Amygdala (tissue), 56 donors: ENCODE results near the gene MAGEA6.
"Not testable (repeated sequence)": the region's sequence is repeated elsewhere in the genome, so short reads cannot be mapped to it uniquely, and the experiment has no call there.

Experiments used
- DNase-seq, 56 donors: peaks; one replicate each; lab custom pipeline; 2025; lab: John Stamatoyannopoulos, UW

MAGEA6 gene

DNA sequence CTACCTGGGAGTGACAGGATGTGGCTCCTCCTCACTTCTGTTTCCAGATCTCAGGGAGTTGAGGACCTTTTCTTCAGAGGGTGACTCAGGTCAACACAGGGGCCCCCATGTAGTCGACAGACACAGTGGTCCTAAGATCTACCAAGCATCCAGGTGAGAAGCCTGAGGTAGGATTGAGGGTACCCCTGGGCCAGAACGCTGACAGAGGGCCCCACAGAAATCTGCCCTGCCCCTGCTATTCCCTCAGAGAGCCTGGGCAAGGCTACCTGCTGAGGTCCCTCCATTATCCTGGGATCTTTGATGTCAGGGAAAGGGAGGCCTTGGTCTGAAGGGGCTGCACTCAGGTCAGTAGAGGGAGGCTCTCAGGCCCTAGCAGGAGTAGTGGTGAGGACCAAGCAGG lies 34.4 kb downstream of the MAGEA6 start:
- no peak for DNase-seq

DNA sequence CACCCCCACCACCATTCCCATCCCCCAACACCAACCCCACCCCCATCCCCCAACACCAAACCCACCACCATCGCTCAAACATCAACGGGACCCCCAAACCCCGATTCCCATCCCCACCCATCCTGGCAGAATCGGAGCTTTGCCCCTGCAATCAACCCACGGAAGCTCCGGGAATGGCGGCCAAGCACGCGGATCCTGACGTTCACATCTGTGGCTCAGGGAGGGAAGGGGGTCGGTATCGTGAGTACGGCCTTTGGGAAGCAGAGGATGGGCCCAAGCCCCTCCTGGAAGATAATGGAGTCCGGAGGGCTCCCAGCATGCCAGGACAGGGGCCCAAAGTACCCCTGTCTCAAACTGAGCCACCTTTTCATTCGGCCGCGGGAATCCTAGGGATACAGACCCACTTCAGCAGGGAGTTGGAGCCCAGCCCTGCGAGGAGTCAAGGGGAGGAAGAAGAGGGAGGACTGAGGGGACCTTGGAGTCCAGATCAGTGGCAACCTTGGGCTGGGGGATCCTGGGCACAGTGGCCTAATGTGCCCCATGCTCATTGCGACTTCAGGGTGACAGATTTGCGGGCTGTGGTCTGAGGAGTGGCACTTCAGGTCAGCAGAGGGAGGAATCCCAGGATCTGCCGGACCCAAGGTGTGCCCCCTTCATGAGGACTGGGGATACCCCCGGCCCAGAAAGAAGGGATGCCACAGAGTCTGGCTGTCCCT lies 35.2 kb downstream of the MAGEA6 start:
- DNase-seq: not testable (repeated sequence)

DNA sequence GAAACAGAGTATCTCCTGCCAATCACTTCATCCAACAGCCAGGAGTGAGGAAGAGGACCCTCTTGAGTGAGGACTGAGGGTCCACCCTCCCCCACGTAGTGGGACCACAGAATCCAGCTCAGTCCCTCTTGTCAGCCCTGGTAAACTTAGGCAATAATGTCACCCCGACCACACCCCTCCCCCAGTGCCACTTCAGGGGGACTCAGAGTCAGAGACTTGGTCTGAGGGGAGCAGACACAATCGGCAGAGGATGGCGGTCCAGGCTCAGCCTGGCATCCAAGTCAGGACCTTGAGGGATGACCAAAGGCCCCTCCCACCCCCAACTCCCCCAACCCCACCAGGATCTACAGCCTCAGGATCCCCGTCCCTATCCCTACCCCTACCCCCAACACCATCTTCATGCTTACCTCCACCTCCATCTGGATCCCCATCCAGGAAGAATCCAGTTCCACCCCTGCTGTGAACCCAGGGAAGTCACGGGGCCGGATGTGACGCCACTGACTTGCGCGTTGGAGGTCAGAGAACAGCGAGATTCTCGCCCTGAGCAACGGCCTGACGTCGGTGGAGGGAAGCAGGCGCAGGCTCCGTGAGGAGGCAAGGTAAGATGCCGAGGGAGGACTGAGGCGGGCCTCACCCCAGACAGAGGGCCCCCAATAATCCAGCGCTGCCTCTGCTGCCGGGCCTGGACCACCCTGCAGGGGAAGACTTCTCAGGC lies 36.1 kb downstream of the MAGEA6 start, which contains the start of the genes CSAG1 and MAGEA12:
Gene CSAG1, minus strand, starts transcription at position 461 of the 715 bp plus-strand sequence. CDS start 1,261 bp downstream, outside the sequence.
Gene MAGEA12, plus strand, starts transcription at position 497 of the 715 bp plus-strand sequence. CDS start 2,405 bp downstream, outside the sequence.
- DNase-seq: no peak

DNA sequence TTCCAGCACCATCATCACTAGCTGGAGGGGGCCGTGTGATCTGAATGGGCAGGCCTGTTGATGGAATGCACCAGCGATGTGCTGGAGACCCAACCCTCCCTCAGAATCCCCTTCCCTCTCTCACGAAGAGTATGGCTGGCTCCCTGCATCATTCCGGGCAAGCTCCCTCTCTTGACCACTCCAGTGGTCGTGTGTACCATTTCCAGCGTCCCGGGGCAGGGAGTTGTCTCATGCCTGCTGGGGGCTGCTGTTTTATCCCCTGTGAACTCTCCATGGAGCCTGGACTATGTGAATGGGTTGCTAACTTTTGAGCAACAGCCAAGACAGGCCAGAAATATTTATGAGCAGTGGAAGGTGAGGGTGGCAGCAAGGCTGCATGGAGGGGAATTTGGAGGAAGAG lies 44.1 kb downstream of the MAGEA6 start:
- no peak for DNase-seq
